Hepatocyte (in vitro differentiated cells): ENCODE measurements around the gene LPAR4.

ENCODE experiments used
- CTCF ChIP-seq: fragments of 200-600 bp; sonication (generic); IDR thresholded peaks from 2 replicates; pipeline ENCODE4 v1.5.1; 2016; ENCODE audit warnings: antibody characterized with exemption, mild to moderate bottlenecking; ENCODE audit not compliant: poor library complexity
- EZH2 ChIP-seq: fragments of 200-600 bp; sonication (generic); IDR thresholded peaks from 2 replicates; pipeline ENCODE4 v1.6.1; 2016; ENCODE audit warnings: antibody characterized with exemption, mild to moderate bottlenecking, borderline replicate concordance
- EZH2phosphoT487 ChIP-seq: fragments of 200-600 bp; sonication (generic); IDR thresholded peaks from one replicate; pipeline ENCODE4 v1.6.1; 2018; ENCODE audit warnings: antibody characterized with exemption, mild to moderate bottlenecking, low read depth, moderate library complexity; ENCODE audit not compliant: unreplicated experiment, severe bottlenecking

- TF ChIP-seq CTCF (peak; percentile 27), EZH2 (no peak), EZH2phosphoT487 (no peak)
These were observed 39.3 kb upstream of the LPAR4 start for GRCh38 chrX:78708262-78708661.
